ENCODE measurements around the gene PRMT2.
"Not testable (repeated sequence)": the region's sequence is repeated elsewhere in the genome, so short reads cannot be mapped to it uniquely, and the experiment has no call there.

PRMT2 gene

DNA sequence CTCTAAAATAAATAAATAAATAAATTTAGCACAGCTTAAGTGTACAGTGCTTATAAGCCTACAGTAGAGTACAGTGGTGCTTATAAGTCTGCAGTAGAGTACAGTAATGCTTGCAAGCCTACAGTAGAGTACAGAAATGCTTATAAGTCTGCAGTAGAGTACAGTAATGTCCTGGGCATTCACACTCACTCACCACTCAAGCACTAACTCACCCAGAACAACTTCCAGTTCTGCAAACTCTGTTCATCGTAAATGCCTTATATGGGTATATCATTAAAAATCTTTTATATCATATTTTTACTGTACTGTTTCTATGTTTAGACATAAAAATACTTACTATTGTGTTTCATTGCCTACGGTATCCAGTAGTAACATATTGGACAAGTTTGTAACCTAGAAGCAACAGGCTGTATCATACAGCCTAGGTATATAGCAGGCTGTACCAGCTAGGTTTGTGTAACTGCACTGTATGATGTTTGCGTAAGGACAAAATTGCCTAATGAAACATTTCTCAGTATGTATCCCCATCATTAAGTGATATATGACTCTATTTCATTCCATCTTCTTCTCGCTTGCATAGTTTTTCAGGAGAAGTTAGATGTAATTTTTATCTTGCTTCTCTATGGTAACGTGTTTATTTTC is 16.6 kb upstream of the PRMT2 start:
- peak; percentile 27 to 31 for DNase-seq

DNA sequence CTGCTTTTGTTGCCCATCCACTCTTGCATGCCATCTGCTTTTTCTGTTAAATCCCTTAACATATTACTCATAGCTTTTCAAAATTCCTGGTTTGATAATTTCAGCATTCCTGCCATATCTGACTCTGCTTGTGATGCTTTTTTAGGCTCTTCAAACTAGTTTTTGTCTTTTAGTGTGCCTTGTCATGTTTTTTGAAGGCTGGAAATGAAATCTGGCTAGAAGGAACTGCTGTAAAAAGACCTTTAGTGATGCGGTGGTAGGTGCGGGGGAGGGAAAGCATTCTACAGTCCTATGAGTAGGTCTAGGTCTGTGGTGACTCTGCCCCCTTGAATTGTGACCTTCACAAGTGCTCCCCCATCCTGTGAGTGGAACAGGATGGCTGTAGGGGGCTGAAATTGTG is 15.6 kb upstream of the PRMT2 start:
- DNase-seq: no peak

DNA sequence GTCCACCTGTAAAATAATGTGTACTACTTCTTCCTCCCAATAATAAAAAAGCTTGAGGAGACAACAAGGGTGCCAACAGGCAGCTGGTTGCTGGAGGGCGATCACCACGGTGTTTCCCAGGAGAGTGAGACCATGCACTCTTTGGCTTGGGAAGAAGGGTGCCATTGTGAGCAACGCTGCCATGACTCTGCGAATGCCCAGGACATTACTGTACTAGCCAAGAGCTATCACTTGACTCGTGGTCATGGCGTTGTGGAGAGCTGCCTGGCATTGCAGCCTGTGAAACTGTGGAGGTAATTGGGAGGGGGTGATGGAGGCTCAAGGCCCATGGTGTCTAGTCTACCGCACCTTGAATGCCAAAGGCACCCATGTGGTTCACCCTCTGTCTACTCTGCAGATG is 14.6 kb upstream of the PRMT2 start:
- DNase-seq: no peak

DNA sequence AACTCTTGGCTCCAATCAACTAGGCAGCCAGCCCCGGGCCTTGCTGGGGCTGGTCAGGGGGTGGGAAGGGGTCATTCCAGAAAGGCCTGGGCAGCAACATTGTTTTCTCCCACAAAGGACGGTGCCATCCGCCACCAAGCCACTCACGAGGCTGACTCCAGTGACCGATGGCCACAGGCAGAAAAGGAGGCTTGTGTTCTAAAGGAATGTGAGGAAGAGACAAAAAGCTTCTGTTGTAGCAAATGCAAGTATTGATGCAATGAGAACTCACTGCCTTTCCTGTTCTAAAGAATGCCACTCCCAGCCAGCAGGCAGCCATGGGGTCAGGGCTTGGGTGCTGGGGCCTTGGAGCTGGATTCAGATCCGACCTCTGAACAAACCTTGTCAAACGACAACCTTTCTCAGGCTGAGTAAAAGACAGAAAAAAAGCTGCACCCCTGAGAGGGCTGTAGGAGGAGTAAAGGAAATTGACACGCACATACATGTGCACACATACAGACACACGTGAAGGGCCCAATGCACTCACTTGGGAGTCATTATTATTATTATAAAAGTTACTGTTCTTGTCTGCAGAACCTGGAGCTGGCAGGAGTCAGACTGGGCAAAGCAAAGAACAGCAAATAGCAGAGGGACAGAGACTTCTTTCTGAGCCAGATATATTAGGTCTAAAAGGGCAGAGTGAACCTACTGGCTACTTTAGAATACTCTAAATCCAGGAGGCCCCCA is 13.9 kb upstream of the PRMT2 start:
- no peak for DNase-seq

DNA sequence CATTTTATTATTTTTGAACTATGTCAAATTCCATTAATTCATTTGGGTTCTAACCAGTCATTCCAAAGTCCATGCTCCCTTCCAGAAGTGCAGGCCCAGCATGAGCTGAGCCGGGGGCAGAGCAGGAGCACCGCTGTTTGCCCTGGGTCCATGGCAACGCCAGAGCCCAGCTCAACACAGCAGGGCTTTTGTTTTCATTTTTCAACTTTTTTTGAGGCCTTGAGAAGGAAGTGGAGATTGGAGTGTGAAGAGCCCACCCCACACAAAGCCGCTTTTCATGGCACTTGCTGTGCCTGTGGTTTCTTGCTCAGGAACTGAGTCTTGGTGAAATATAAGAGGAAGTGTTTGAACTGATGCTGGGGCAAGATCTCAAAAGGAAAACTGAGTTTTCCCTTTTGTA is 13.2 kb upstream of the PRMT2 start:
- DNase-seq: peak; percentile 74 to 80

DNA sequence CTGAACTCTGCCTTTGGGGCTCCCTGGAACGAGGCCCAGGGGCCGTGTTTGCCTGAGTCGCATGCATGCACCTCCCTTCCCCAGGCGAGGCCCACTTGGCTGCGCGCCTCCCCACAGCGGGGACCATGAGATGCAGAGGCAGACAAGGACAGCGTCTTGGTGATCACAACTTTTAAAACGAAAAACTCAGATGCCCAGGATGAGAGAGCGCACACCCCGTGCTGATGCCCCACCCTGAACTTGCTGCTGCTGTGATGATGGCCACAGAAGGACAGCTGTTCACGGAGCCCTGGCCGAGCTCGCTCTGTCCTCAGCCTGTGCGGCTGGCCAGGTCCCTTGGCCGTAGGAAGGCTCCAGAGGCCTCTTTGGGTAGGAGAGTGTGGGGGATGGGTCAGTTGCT is 11.4 kb upstream of the PRMT2 start:
- DNase-seq: no peak

DNA sequence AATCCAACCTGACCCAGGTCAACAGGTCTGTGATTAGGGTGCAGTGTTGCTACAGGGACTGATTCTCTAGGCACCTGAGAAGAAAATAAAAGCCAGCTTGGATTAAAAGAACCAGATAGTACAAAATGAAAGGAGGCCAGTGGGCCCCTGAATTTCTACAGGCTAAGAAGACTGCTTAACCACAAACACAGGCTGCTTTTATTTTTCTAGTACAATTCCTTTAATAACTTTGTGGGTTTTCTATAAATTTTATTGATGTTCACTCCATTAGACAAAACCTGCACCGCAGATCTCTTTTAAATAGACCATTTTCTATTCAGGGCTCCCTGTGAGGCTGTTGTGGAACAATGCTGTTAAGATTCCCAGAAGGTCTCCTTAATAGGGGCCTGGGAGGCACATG is 9.7 kb upstream of the PRMT2 start:
- no peak for DNase-seq

DNA sequence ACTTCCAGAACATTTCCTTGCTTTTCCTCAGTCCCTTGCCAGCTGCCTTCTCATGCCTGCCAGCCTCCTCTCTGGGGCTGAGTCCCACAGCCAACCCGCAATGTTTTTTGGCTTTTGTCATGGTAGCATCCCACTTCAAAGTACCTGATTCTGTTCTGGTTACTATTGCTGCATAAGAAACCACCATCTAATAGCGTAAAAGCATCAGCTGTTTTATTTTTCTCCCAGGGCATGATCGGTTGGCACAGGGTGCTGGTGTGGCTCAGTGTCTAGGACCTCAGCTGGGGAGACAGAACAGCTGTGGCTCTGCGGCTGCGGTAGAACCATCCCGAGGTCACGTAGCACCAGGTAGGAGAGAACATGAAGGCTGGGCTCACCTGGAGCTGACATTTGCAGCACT is 8.9 kb upstream of the PRMT2 start:
- DNase-seq: no peak

DNA sequence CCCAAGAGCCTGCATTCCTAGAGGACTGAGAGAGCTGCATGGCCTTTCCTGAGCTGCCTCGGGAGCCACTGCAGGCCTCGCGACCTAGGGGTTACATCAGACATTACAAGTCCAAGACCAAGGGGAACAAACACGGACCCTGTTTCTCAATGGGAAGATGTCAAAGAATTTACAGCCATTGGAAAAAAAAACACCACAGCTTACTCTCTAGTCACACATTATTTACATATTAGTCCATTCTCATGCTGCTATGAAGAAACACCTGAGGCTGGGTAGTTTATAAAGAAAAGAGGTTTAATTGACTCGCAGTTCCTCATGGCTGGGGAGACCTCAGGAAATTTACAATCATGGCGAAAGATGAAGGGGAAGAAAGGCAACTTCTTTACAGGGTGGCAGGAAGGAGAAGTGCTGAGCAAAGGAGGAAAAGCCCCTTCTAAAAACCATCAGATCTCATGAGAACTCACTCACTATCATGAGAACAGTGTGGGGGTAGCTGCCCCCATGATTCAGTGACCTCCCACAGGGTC is 8.4 kb upstream of the PRMT2 start:
- DNase-seq: no peak

DNA sequence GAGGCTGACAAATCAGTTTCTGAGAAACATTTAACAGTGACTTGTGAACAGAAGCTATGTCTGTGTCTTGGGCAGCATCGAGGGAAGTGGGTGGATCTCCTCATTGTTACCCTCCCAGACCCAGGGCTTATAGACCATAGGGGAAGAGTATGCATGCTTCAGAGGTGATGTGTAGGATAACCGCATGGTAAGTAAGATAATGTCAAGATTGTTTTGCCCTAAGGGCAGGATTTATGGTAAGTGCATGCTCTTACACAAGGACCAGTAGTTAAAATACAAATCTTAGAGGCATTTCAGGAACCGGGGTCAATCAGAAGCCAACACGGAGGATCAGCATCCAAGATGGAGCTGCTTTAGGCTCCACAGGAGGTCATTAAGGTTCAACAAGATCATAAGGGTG is 7.7 kb upstream of the PRMT2 start:
- DNase-seq: no peak

DNA sequence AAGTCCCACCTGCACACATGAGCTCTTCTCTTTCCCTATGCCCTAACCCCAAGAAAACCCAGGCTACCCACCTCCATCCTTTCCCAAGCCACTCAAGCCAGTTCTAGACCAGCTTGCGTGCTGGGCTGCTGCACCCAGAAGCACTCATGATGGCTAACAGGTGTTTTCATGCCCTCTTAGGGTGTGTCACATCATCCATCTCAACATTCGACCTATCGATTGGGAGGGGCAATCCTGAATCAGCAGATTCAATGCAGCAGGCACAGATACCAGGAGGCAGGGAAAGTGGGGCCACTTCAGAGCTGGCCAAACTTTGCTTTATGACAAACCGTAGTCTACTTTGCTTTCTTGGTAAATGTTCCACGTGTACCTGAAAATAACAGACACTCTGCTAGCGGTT is 6.6 kb upstream of the PRMT2 start:
- no peak for DNase-seq

DNA sequence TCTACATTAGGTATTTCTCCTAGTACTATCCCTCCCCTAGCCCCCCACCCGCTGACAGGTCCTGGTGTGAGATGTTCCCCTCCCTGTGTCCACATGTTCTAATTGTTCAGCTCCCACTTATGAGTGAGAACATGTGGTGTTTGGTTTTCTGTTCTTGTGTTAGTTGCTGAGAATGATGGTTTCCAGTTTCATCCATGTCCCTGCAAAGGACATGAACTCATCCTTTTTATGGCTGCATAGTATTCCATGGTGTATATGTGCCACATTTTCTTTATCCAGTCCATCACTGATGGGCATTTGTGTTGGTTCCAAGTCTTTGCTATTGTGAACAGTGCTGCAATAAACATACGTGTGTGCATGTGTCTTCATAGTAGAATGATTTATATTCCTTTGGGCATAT is 4.6 kb upstream of the PRMT2 start:
- not testable (repeated sequence) for DNase-seq

DNA sequence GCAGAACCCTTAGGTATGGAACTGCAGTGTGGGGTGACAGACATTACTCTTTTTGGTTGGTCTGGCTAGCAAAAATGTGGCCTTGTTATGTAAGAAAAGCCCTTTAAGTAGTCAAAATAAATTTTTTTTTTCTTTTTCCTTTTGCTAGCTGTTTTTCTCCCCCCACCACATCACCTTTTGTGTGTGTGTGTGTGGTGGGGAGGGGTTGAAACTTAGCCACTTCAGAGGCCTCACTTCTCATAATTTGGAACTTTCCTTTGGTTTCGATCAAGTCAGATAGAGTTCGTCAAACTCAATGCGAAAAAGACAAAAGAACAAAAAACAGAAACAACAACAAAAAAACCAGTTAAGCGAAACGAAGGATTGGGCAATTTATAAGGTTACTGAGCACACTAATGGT is 1.9 kb upstream of the PRMT2 start:
- DNase-seq: no peak

DNA sequence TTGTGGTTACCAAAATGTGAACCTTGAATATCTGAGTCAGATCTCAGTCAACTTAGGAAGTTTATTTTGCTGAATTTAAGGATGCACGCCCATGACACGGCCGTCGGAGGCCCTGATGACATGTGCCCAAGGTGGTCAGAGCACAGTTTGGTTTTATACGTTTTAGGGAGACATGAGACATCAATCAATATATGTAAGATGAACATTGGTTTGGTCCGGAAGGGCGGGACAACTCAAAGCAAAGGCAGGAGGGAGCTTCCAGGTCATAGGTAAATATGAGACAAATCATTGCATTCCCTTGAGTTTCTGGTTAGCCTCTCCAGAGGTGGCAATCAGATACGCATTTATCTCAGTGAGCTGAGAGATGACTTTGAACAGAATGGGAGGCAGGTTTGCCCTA is 1.0 kb upstream of the PRMT2 start:
- no peak for DNase-seq

DNA sequence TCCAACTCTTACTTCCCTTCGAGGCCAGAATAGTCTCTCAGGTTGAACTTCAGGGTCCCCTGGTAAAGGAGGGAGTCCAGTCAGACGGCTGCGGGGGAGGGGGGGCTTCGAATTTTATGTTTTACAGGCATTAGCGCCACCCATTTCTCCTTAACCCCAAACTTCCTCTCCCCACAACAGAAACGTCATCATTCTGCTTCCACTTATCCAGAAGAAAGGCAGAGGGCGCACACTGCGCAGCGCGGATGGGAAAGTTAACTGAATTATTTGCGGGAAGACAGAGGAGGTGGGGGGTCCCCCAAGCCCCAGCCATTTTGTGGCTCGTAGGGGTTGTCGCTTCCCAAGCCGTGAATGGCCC is 529 bp upstream of the PRMT2 start:
- peak; percentile 77 to 79 for DNase-seq

DNA sequence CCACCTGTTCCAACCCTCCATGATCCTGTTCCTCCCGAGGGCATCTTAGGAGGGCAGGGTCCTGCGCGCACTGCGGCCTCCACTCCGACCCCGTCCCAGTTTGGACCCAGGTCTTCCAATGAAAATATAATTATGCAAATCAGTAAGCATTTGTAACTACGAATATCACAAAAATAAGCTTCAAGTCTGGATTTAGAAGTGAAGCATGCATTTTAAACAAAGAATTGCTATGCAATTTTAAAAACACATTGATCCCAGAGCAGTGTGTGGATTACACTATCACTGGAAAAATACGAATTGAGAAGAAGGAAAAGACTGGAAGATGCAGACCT is 673 bp downstream of the PRMT2 start:
- DNase-seq: no peak

DNA sequence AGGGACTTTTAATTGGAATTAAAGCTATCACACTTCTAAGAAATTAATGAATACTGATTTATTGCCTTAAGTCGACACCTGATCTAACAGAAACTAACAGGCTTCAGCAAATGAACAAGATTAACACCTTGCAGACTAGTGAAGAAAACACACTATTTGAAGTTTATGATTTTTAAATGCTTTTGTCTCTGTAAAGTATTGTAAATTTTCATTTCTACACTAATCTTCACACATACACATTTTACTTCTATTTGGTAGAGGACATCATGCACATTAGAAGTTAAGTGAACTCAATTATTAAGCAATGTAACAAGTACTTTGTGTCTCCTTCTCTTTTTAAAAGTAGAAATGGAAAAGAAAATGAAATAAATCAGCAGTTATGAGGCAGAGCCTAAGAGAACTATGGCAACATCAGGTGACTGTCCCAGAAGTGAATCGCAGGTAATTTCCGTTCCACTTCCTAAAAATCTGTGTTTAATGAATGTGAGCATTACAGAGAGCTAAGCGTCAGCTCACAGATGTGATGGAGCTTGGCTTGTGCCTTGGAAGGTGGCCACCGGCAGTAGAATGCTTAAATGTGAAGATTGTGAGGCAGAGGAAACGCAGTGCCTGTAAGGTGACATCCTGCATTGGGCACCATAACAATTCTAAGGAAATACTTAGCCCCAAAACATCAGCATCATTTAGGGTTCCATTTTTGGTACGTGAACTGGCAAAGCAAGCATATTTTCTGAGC is 1.2 kb downstream of the PRMT2 start:
- no peak for DNase-seq

DNA sequence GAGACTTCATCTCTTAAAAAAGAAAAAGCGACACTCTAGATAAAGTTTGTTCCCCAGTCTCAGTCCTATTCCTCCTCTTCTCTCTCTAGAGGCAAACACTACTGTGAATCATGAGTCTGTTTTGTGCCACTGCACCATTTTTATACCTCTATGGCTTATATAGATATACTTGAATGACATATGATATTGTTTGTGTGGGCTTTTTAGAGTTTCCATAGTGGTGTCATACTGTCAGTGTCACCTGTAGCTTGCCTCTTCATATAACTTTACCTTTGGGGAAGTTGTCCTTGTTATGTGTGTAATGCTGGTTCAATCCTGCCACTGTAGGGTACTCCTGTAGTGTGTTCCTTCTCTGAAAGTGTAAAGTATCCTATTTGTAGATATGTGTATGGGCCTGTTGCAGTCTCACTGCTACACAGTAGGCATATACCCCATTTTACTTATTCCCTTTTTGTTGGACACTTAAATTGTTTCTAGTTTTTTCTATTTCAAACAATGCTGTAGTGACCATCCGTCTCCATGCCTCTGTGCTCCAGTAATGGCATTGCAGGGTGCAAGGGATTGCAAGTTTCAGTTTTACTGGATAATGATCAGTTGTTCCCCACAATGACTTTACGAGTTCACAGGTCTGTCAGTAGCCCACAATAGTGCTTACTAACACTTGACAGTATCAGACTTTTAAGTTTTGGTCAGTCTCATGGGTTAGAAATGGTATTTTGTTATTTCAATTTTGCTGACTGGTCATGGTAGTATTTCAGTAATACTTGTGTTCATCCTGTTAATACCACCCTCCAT is 2.7 kb downstream of the PRMT2 start:
- DNase-seq: no peak

DNA sequence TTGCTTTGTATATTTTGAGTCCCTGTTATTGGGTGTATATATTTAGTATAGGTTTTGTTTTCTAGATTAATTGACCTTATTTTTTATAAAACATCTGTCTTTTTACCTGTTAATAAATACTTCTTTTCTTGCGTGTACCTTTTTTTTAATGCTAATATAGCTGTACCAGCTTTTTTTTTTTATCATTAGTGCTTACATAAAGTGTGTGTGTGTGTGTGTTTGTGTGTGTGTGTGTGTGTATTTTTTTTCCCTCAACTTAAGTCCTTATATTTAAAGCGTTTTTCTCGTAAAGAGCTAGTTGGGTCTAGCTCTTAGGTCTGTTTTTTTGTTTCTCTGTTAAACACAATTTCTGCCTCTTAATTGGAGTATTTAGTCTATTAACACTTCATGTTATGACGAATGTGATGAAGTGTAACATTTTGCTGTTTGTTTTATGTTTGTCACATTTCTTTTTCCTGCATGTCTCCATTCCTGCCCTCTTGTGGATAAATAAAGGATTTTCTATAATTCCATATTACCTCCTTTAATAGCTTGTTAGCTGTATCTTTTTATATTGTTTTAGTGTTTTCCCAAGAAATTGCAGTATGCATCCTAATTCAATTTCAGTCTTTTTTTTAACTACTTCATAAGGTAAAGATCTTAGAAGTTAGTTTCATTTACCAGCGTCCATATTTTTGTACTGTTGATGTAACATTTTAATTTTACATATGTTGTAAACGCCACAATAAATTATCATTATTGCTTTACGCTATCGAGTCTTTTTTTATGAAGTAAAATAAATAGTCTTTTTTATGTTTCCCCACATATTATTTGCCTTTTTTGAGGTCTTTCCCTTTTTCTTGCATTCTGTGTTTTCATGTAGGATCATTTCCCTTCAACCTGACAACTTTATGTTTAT is 4.3 kb downstream of the PRMT2 start:
- DNase-seq: peak; percentile 43 to 53

DNA sequence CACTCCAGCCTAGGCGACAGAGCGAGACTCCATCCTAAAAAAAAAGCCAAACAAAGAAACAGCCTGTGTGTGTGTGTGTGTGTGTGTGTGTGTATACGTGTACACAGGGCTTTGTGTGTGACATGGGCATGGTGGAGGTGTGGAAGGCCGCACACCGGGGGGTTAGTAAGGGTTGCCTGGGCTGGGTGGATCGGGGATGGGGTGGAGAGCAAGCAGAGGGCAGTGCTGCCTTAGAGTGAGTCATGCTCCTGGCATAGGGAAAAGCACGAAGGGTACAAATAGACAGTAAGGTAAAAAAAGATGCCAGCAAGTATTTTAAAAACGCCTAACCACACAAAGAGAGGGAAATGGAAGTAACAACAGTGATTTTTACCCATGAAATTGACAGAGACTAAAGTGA is 6.2 kb downstream of the PRMT2 start:
- no peak for DNase-seq

DNA sequence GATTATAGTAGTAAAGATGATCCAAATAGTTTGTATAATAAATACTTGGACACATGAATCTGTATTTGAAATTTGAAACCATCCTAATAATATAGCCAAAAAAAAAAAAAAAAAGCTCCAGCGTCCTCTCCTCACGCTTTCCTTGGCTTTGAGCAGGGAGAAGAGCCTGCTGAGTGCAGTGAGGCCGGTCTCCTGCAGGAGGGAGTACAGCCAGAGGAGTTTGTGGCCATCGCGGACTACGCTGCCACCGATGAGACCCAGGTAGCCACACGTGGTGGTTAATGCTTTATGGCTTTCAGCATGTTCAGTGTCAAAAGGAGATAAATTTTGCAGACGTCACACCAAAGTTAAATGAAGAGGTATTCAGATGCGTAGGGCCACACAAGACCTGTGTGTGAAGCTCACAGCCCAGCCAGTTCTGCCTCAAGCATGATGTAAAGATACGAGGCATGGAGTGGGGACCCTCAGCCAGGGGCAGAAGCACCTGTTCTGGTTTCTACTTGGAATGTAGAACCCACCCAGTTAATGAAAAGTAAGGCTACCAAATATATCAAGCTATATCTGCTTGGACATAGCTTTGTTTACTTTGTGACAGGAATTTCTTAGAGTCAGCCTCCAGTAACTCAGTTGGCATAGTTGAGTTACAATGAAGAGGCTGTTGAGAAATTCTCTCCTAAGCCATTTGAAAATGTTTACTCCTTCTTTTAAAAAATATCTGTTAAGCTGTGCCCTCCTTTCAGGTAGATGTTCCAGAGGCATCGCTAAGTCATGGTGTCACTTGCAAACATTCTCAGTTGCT is 8.1 kb downstream of the PRMT2 start:
- no peak for DNase-seq

DNA sequence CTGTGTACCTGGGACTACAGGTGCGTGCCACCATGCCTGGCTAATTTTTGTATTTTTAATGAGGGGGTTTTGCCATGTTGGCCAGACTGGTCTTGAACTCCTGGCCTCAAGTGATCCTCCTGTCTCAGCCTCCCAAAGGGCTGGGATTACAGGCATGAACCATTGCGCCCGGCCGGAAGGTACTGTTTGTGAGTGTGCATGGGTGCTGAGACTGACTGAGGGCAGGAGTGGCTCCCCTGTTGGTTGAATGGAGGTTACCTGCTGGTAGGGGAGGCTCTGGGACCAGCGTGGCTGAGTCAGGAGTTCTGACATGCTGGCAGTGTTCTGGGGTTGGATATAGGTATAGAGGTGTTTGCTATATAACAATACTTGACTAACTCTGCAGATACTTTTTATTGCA is 10.4 kb downstream of the PRMT2 start:
- DNase-seq: no peak
